ENCODE data around the gene TIGD2. TPM values are rescaled to one million over a fixed set of nuclear protein-coding genes. Genes with fewer than 3 reads are reported as not detected.

The TIGD2 gene
- total RNA-seq, 2 experiments from 2014 or later: 3.3 to 3.9 TPM

DNA sequence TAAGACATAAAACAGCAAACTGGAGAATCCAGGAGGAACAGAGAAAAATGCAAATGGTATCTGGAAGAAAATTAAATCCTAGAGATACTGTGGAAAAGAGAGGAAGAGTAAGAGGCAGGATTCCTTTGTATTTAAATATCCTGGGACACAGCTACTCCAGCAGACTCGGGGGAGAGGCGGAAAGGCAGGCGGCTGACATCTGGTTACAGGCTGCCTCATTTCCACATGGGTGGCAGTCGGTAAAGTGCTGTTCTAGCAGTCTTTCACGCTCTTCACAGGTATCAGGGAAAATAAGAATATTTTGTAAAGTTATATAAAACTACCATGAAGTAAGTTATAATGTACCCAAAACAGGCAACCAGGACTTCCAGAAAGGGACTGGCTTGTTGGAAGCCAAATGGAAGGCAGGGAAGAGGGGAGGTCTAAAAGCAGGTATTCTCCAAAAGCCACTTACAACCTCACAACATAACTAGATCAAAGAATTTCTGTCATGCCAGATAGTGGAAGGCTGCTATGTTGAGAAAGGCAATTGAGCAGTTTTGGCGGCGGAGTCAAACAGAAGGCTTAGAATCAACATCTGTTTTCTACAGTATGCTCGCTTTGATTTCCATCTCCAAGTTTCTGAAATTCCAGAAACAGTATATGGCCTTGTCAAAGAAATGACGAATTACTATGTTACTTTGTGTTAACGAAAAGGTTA lies 1.3 kb upstream of the TIGD2 start:
- H3K27me3 ChIP-seq (ENCODE audit: control insufficient read depth in 1 of 2, insufficient read depth in 2 of 2, low read length in 2 of 2): no peaks in the 10 kb centered on the region
- ATAC-seq (ENCODE audit: poor library complexity) (no peak), DNase-seq (peak in 1 of 14 experiments; percentile 14)
- peaks cover 18% of the 10 kb centered on the region for H3K4me1 ChIP-seq (ENCODE audit: insufficient read depth, low read length)
- H3K4me3 Mint-ChIP-seq: peak overlapping the region; percentile 90
- peaks cover 6% of the 10 kb centered on the region for H3K27me3 Mint-ChIP-seq
- intact Hi-C loops (cut with DNase I, micrococcal nuclease): loop anchor here (5.0 to 10.0 kb wide), 10 partner anchors 88 to 1885 kb away; partner anchors contain the start of genes GPRIN3 (in 1 of the 2), HERC3 (in 1 of the 2), HERC6 (in 1 of the 2) and KLHL8 (in 1 of the 2)
- TF ChIP-seq, protein P1, sequence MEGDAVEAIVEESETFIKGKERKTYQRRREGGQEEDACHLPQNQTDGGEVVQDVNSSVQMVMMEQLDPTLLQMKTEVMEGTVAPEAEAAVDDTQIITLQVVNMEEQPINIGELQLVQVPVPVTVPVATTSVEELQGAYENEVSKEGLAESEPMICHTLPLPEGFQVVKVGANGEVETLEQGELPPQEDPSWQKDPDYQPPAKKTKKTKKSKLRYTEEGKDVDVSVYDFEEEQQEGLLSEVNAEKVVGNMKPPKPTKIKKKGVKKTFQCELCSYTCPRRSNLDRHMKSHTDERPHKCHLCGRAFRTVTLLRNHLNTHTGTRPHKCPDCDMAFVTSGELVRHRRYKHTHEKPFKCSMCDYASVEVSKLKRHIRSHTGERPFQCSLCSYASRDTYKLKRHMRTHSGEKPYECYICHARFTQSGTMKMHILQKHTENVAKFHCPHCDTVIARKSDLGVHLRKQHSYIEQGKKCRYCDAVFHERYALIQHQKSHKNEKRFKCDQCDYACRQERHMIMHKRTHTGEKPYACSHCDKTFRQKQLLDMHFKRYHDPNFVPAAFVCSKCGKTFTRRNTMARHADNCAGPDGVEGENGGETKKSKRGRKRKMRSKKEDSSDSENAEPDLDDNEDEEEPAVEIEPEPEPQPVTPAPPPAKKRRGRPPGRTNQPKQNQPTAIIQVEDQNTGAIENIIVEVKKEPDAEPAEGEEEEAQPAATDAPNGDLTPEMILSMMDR (IDR thresholded peaks at IDR 0.05): no peak
- ChIA-PET CTCF (no interaction called here), POLR2A (no interaction called here)
- peaks cover 0 to 5% of the 10 kb centered on the region in 2 experiments for H3K9me3 ChIP-seq (ENCODE audit: control insufficient read depth in 1 of 2, insufficient read depth in 1 of 2, low read length in 2 of 2)
- H3K27ac Mint-ChIP-seq: peak overlapping the region; percentile 75
- peaks cover 27% of the 10 kb centered on the region for H3K4me1 Mint-ChIP-seq (ENCODE audit: low read depth)
- H3K36me3 Mint-ChIP-seq (ENCODE audit: low read depth): peaks cover 21% of the 10 kb centered on the region
- H3K27ac ChIP-seq (ENCODE audit: low read depth in 1 of 2, low read length in 2 of 2): no peak overlapping the region
- H3K9me3 Mint-ChIP-seq: peaks cover 2% of the 10 kb centered on the region
- H3K4me3 ChIP-seq (ENCODE audit: low read length): peak overlapping the region; percentile 67
- H3K36me3 ChIP-seq (ENCODE audit: insufficient read depth, low read length): no peaks in the 10 kb centered on the region

DNA sequence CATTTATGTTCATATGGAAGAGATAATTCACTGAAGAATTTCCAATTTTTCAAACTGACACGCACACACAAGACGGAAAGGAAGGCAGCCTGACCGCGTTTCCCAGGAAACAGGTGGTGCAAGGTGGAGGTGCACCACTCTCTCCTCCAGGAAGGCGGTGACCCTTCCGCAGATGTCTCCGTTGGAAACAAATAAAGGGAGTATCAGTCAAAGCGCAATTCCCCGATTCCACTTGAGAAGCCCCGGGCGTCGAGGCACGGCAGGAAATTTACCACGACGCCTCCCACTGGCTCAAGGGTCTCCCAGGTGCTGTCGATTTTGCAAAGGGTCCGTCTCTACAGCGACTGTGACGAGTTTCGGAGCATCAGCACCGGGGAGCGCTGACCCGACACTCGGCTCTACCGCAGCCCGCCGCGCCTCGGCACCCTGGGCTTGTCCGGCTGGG lies 770 bp upstream of the TIGD2 start:
- Histone ChIP-seq H3K9me3 (ENCODE audit: control insufficient read depth in 1 of 2, insufficient read depth in 1 of 2, low read length in 2 of 2) (peaks cover 0 to 6% of the 10 kb centered on the region in 2 experiments), H3K4me1 (ENCODE audit: insufficient read depth, low read length) (peaks cover 18% of the 10 kb centered on the region), H3K27ac (ENCODE audit: low read depth in 1 of 2, low read length in 2 of 2) (peak overlapping the region in 1 of 2 donors; percentile 22), H3K27me3 (ENCODE audit: control insufficient read depth in 1 of 2, insufficient read depth in 2 of 2, low read length in 2 of 2) (no peaks in the 10 kb centered on the region), H3K36me3 (ENCODE audit: insufficient read depth, low read length) (no peaks in the 10 kb centered on the region), H3K4me3 (ENCODE audit: low read length) (peak overlapping the region; percentile 67)
- intact Hi-C loops (cut with DNase I, micrococcal nuclease): loop anchor here (5.0 to 10.0 kb wide), 10 partner anchors 88 to 1886 kb away; partner anchors contain the start of genes GPRIN3 (in 1 of the 2), HERC3 (in 1 of the 2), HERC6 (in 1 of the 2) and KLHL8 (in 1 of the 2)
- ATAC-seq (ENCODE audit: poor library complexity): no peak
- peak overlapping the region; percentile 75 for H3K27ac Mint-ChIP-seq
- TF ChIP-seq, protein P1 (IDR thresholded peaks at IDR 0.05): no peak
- POLR2A ChIA-PET: no interaction called here
- DNase-seq: peak in 1 of 14 experiments; percentile 8
- peak overlapping the region; percentile 90 for H3K4me3 Mint-ChIP-seq
- CTCF ChIA-PET: no interaction called here
- peaks cover 2% of the 10 kb centered on the region for H3K9me3 Mint-ChIP-seq
- H3K36me3 Mint-ChIP-seq (ENCODE audit: low read depth): peaks cover 21% of the 10 kb centered on the region
- peaks cover 5% of the 10 kb centered on the region for H3K27me3 Mint-ChIP-seq
- H3K4me1 Mint-ChIP-seq (ENCODE audit: low read depth): peaks cover 27% of the 10 kb centered on the region

DNA sequence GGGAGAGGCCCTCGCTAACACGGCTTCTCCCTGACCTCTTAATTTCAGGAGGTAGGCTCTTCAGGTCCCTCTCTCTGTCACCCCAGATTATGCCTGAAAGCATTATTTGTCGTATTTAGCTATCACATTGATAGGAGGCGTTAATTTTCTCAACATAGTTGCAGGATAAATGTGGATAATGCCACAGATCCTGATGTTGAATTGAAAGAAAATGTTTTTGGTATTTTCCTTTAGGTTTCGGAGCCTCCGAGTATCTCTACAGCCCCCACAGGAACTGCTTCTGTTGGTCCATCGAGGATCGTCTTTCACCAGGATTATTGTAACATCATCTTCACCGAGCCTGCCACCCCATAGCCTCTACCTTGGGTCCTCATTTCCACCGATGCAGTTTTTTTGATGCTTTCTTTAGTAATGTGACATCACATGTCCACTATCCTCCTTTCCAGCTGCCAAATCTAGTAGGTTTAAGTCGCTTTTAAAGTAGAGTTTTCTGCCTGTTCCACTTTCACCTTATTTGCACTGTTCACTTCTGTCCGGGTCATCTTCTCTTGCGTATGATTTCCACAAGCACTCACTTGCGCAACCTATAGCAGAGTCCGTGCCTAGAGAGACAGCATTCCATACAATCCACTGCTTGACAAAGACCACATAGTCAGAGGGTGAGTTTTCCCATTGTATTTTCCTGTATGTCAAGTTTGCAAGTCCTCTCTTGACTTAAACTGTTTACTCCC lies 665 bp downstream of the TIGD2 start:
- CTCF ChIA-PET: no interaction called here
- Mint-ChIP-seq H3K36me3 (ENCODE audit: low read depth) (peaks cover 27% of the 10 kb centered on the region), H3K4me3 (peak overlapping the region; percentile 90), H3K4me1 (ENCODE audit: low read depth) (peaks cover 27% of the 10 kb centered on the region), H3K27me3 (no peaks in the 10 kb centered on the region), H3K27ac (peak overlapping the region; percentile 77), H3K9me3 (peaks cover 2% of the 10 kb centered on the region)
- H3K4me1 ChIP-seq (ENCODE audit: insufficient read depth, low read length): peaks cover 18% of the 10 kb centered on the region
- no peaks in the 10 kb centered on the region for H3K27me3 ChIP-seq (ENCODE audit: control insufficient read depth in 1 of 2, insufficient read depth in 2 of 2, low read length in 2 of 2)
- no peaks in the 10 kb centered on the region for H3K36me3 ChIP-seq (ENCODE audit: insufficient read depth, low read length)
- intact Hi-C loops (cut with DNase I, micrococcal nuclease): loop anchor here (1.0 to 10.0 kb wide), 11 partner anchors 90 to 1887 kb away; partner anchors contain the start of genes GPRIN3 (in 1 of the 2), HERC3 (in 1 of the 2), HERC6 (in 1 of the 2) and KLHL8 (in 1 of the 2)
- DNase-seq (peak in 2 of 14 experiments; percentile 17 to 23), ATAC-seq (ENCODE audit: poor library complexity) (no peak)
- peaks cover 0 to 9% of the 10 kb centered on the region in 2 experiments for H3K9me3 ChIP-seq (ENCODE audit: control insufficient read depth in 1 of 2, insufficient read depth in 1 of 2, low read length in 2 of 2)
- H3K4me3 ChIP-seq (ENCODE audit: low read length): peak overlapping the region; percentile 67
- TF ChIP-seq, protein P1 (IDR thresholded peaks at IDR 0.05): no peak
- POLR2A ChIA-PET: interaction anchor here (0.7 to 1.5 kb wide), 8 partner anchors 172 to 1891 kb away, joined by 3 read pairs; partner anchors contain the start of gene KLHL8
- peak overlapping the region; percentile 7 to 52 for H3K27ac ChIP-seq (ENCODE audit: low read depth in 1 of 2, low read length in 2 of 2)
